Liver (tissue), 9 donors: ENCODE data around the gene CPNE5. TPM values are rescaled to one million over a fixed set of nuclear protein-coding genes. Genes with fewer than 3 reads are reported as not detected.

Experiments
- DNase-seq: peaks from one replicate; pipeline ENCODE4 v3.0.0-alpha.2; 2017; ENCODE audit warnings: low spot score
- H3K27ac ChIP-seq, 2 donors: one replicate each; pipeline ENCODE4 v1.7.0; 2013; ENCODE audit warnings: inconsistent platforms in 2 of 2, low read length in 2 of 2, control low read depth in 1 of 2, low read depth in 1 of 2, mild to moderate bottlenecking in 1 of 2
- H3K27me3 ChIP-seq, 4 donors: one replicate each; pipeline versions ENCODE4 v1.6.1 to v1.7.0; 2013; ENCODE audit warnings: low read length in 3 of 4, inconsistent platforms in 1 of 4, mild to moderate bottlenecking in 1 of 4, moderate library complexity in 1 of 4; ENCODE audit not compliant: control insufficient read depth in 4 of 4, insufficient read depth in 4 of 4
- H3K36me3 ChIP-seq, 4 donors: one replicate each; pipeline versions ENCODE4 v1.6.1 to v1.7.0; 2013; ENCODE audit warnings: low read length in 3 of 4, mild to moderate bottlenecking in 3 of 4, low read depth in 1 of 4, moderate library complexity in 1 of 4; ENCODE audit not compliant: control insufficient read depth in 4 of 4, insufficient read depth in 3 of 4
- H3K4me1 ChIP-seq, 4 donors: one replicate each; pipeline versions ENCODE4 v1.6.1 to v1.7.0; 2013; ENCODE audit warnings: low read length in 3 of 4, mild to moderate bottlenecking in 3 of 4, moderate library complexity in 1 of 4; ENCODE audit not compliant: control insufficient read depth in 4 of 4, insufficient read depth in 4 of 4
- H3K4me3 ChIP-seq, 3 donors: one replicate each; pipeline versions ENCODE4 v1.6.1 to v1.7.0; 2013; ENCODE audit warnings: low read length in 3 of 3, control low read depth in 1 of 3, low read depth in 1 of 3, mild to moderate bottlenecking in 1 of 3
- H3K9ac ChIP-seq, 2 donors: one replicate each; pipeline ENCODE4 v1.7.0; 2013; ENCODE audit warnings: low read length in 2 of 2, mild to moderate bottlenecking in 2 of 2, moderate library complexity in 2 of 2, control low read depth in 1 of 2, low read depth in 1 of 2
- H3K9me3 ChIP-seq, 4 donors: one replicate each; pipeline versions ENCODE4 v1.6.1 to v1.7.0; 2013; ENCODE audit warnings: low read length in 3 of 4; ENCODE audit not compliant: control insufficient read depth in 4 of 4
- ATF3 ChIP-seq: IDR thresholded peaks from 2 replicates; pipeline ENCODE4 v1.6.1; 2016; ENCODE audit warnings: antibody characterized with exemption
- EGR1 ChIP-seq, 2 donors: IDR thresholded peaks; 2 replicates each; pipeline ENCODE4 v1.6.1; 2016 to 2018; ENCODE audit warnings: antibody characterized with exemption in 2 of 2, low read depth in 2 of 2
- GABPA ChIP-seq, 2 donors: IDR thresholded peaks in 1 of 2; conservative IDR thresholded peaks in 1 of 2; 2 replicates each; pipeline ENCODE4 v1.6.1; 2016; ENCODE audit warnings: antibody characterized with exemption in 2 of 2, mild to moderate bottlenecking in 1 of 2, moderate library complexity in 1 of 2
- HNF4G ChIP-seq: IDR thresholded peaks from 2 replicates; pipeline ENCODE4 v1.6.1; 2016; ENCODE audit warnings: antibody characterized with exemption
- MAX ChIP-seq: IDR thresholded peaks from 2 replicates; pipeline ENCODE4 v1.6.1; 2016; ENCODE audit warnings: antibody characterized with exemption
- REST ChIP-seq: IDR thresholded peaks from 2 replicates; pipeline ENCODE4 v1.6.1; 2016; ENCODE audit warnings: antibody characterized with exemption, mild to moderate bottlenecking
- RXRA ChIP-seq, 2 donors: IDR thresholded peaks; 2 replicates each; pipeline ENCODE4 v1.6.1; 2017 to 2018; ENCODE audit warnings: antibody characterized with exemption in 2 of 2, mild to moderate bottlenecking in 1 of 2
- TAF1 ChIP-seq: conservative IDR thresholded peaks from 2 replicates; pipeline ENCODE4 v1.6.1; 2016; ENCODE audit warnings: antibody characterized with exemption, mild to moderate bottlenecking
- YY1 ChIP-seq: IDR thresholded peaks from 2 replicates; pipeline ENCODE4 v1.6.1; 2016; ENCODE audit warnings: antibody characterized with exemption, mild to moderate bottlenecking
- WGBS: extraction: QIAGEN DNeasy Blood & Tissue Kit; methylation state at CpG from one replicate; pipeline ENCODE4 v1.1.7; 2013; 5-methylcytosine and 5-hydroxymethylcytosine counted together
- polyA plus RNA-seq, 2 donors: library from polyadenylated mRNA; stranded (reverse) in 1 of 2; unstranded in 1 of 2; fragments of 200-250 nt in 1 of 2; fragments of >200 nt in 1 of 2; fragmentation: Nextera tagmentation in 1 of 2; extraction: Ambion mirVana in 1 of 2; gene quantifications; one replicate each; pipeline versions ENCODE4 v1.2.1 to v1.2.3, GENCODE V29; 2013 to 2015
- total RNA-seq, 2 donors: library from RNA; depleted of rRNA; stranded (reverse); fragments of >200 nt; gene quantifications; one replicate each; pipeline ENCODE4 v1.2.3, GENCODE V29; 2014
- donor health status: healthy.
- donor health status: healthy.
- donor health status: healthy.
- donor health status: healthy.
- donor health status: healthy.

CPNE5 gene
- total and polyA plus RNA-seq, 4 donors = 0.24 to 1.1 (median 0.44) TPM

GRCh38 chr6:36698196-36698595 lies 141.0 kb downstream of the CPNE5 start:
- H3K9ac ChIP-seq = no peak overlapping the region
- no peaks in the 10 kb centered on the region for H3K9me3 ChIP-seq
- no peak overlapping the region for H3K4me3 ChIP-seq
- H3K4me1 ChIP-seq = no peaks in the 10 kb centered on the region
- no peak for TF ChIP-seq REST
- TF ChIP-seq ATF3 = no peak
- no peak for TF ChIP-seq RXRA (IDR thresholded peaks at IDR 0.05)
- no peak for TF ChIP-seq YY1
- H3K27me3 ChIP-seq = no peaks in the 10 kb centered on the region
- 81% methylated on average over 6 of the region's 6 CpGs for WGBS
- no peaks in the 10 kb centered on the region for H3K36me3 ChIP-seq
- no peak overlapping the region for H3K27ac ChIP-seq
- no peak for DNase-seq

GRCh38 chr6:36697481-36697903 lies 141.8 kb downstream of the CPNE5 start, which contains the start of gene RAB44:
TSS of gene RAB44 (plus strand) at chr6:36697826. CDS start at chr6:36704236, 6,410 bp downstream.
- Histone ChIP-seq H3K36me3 (no peaks in the 10 kb centered on the region), H3K9me3 (no peaks in the 10 kb centered on the region), H3K27ac (no peak within 1 kb of the TSS), H3K27me3 (no peaks in the 10 kb centered on the region), H3K9ac (no peak within 1 kb of the TSS), H3K4me1 (peaks cover 0 to under 1% (median 0%) of the 10 kb centered on the region in 4 donors), H3K4me3 (no peak within 1 kb of the TSS)
- DNase-seq = no peak
- WGBS = 80% methylated on average over 7 of the region's 7 CpGs
- TF ChIP-seq HNF4G (no peak), GABPA (IDR thresholded peaks at IDR 0.05 in 1 of 2, conservative IDR thresholded peaks at IDR 0.05 in 1 of 2) (no peak), EGR1 (IDR thresholded peaks at IDR 0.05; ENCODE audit: low read depth in 2 of 2) (no peak), REST (no peak), TAF1 (no peak), ATF3 (no peak), MAX (no peak)
